Esophagus mucosa (tissue), 1 donor: ENCODE results near the gene ACOT12. TPM values are rescaled to one million over a fixed set of nuclear protein-coding genes. Genes with fewer than 3 reads are reported as not detected.
A peak's percentile ranks its signal among the peaks of the same experiment; 100 is the strongest.
"Not testable (repeated sequence)": the region's sequence is repeated elsewhere in the genome, so short reads cannot be mapped to it uniquely, and the experiment has no call there.

Source experiments
- ATAC-seq: fragments of 200-7000 bp; cut with Tn5 transposase; one replicate; pipeline ENCODE4 v1.9.1; 2020
- total RNA-seq: library from RNA; stranded (reverse); gene quantifications from one replicate; pipeline ENCODE4 v1.2.4, GENCODE V29; 2023
- donor health status: DM: yes; HTN: yes; CAD: no.

Gene ACOT12
- total RNA-seq, 1 donor from 2014 or later = not detected

- ATAC-seq = no peak
Observed at GRCh38 chr5:81398741-81399140, 4.8 kb upstream of the ACOT12 start.

- no peak for ATAC-seq
Observed at GRCh38 chr5:81397176-81397575, 3.2 kb upstream of the ACOT12 start.

- ATAC-seq = no peak
Observed at GRCh38 chr5:81395262-81395661, 1.3 kb upstream of the ACOT12 start.

GRCh38 chr5:81393430-81393782, 528 bp downstream of the ACOT12 start:
- ATAC-seq = no peak

GRCh38 chr5:81389025-81389424, 4.9 kb downstream of the ACOT12 start:
- no peak for ATAC-seq

GRCh38 chr5:81388169-81388568, 5.8 kb downstream of the ACOT12 start:
- ATAC-seq = no peak

- no peak for ATAC-seq
Observed at GRCh38 chr5:81383867-81384266, 10.1 kb downstream of the ACOT12 start.

GRCh38 chr5:81371354-81371876, 22.5 kb downstream of the ACOT12 start:
- no peak for ATAC-seq

- no peak for ATAC-seq
Observed at GRCh38 chr5:81370912-81371311, 23.0 kb downstream of the ACOT12 start.

- ATAC-seq = no peak
Observed at GRCh38 chr5:81365541-81365940, 28.4 kb downstream of the ACOT12 start.

GRCh38 chr5:81363093-81363871, 30.7 kb downstream of the ACOT12 start:
- no peak for ATAC-seq

- ATAC-seq = no peak
Observed at GRCh38 chr5:81361600-81361999, 32.3 kb downstream of the ACOT12 start.

GRCh38 chr5:81360640-81361039, 33.3 kb downstream of the ACOT12 start:
- peak; percentile 47 for ATAC-seq

- ATAC-seq = no peak
Observed at GRCh38 chr5:81359881-81360280, 34.1 kb downstream of the ACOT12 start.

GRCh38 chr5:81359108-81359507, 34.8 kb downstream of the ACOT12 start:
- ATAC-seq = peak; percentile 47

GRCh38 chr5:81355291-81356251, 38.4 kb downstream of the ACOT12 start:
- ATAC-seq = no peak

- ATAC-seq = no peak
Observed at GRCh38 chr5:81354093-81354492, 39.8 kb downstream of the ACOT12 start.

- no peak for ATAC-seq
Observed at GRCh38 chr5:81353189-81353588, 40.7 kb downstream of the ACOT12 start.

- no peak for ATAC-seq
Observed at GRCh38 chr5:81350507-81350906, 43.4 kb downstream of the ACOT12 start.

- no peak for ATAC-seq
Observed at GRCh38 chr5:81349161-81349560, 44.8 kb downstream of the ACOT12 start.

- ATAC-seq = no peak
Observed at GRCh38 chr5:81345411-81346003, 48.4 kb downstream of the ACOT12 start.

- ATAC-seq = no peak
Observed at GRCh38 chr5:81344736-81345135, 49.2 kb downstream of the ACOT12 start.

GRCh38 chr5:81338213-81338612, 55.7 kb downstream of the ACOT12 start:
- not testable (repeated sequence) for ATAC-seq
